ENCODE measurements around the gene MTFR1L. TPM values are rescaled to one million over a fixed set of nuclear protein-coding genes. Genes with fewer than 3 reads are reported as not detected.

MTFR1L gene
- total RNA-seq, 1 donor from 2014 or later = 76.8 TPM

GRCh38 chr1:25818569-25818968 lies 1.2 kb upstream of the MTFR1L start:
- peaks cover 34% of the 10 kb centered on the region for H3K4me1 Mint-ChIP-seq (ENCODE audit: unreplicated experiment)
- H3K9me3 Mint-ChIP-seq (ENCODE audit: unreplicated experiment) = no peaks in the 10 kb centered on the region
- peak overlapping the region; percentile 92 for H3K4me3 Mint-ChIP-seq (ENCODE audit: unreplicated experiment)
- H3K36me3 Mint-ChIP-seq (ENCODE audit: unreplicated experiment) = peaks cover 3% of the 10 kb centered on the region
- H3K27ac Mint-ChIP-seq (ENCODE audit: unreplicated experiment) = peak overlapping the region; percentile 95
- no peaks in the 10 kb centered on the region for H3K27me3 Mint-ChIP-seq (ENCODE audit: unreplicated experiment)
- TF ChIP-seq CTCF (IDR thresholded peaks at IDR 0.05) = no peak
- no peak for DNase-seq (ENCODE audit: extremely low spot score, unreplicated experiment)

GRCh38 chr1:25820247-25821111 lies 725 bp downstream of the MTFR1L start:
- no peak for TF ChIP-seq CTCF (IDR thresholded peaks at IDR 0.05)
- Mint-ChIP-seq H3K27ac (ENCODE audit: unreplicated experiment) (peak overlapping the region; percentile 95), H3K36me3 (ENCODE audit: unreplicated experiment) (peaks cover 3% of the 10 kb centered on the region), H3K4me1 (ENCODE audit: unreplicated experiment) (peaks cover 34% of the 10 kb centered on the region), H3K27me3 (ENCODE audit: unreplicated experiment) (no peaks in the 10 kb centered on the region), H3K4me3 (ENCODE audit: unreplicated experiment) (peak overlapping the region; percentile 92), H3K9me3 (ENCODE audit: unreplicated experiment) (no peaks in the 10 kb centered on the region)
- DNase-seq (ENCODE audit: extremely low spot score, unreplicated experiment) = no peak

- Mint-ChIP-seq H3K4me1 (ENCODE audit: unreplicated experiment) (peaks cover 34% of the 10 kb centered on the region), H3K27ac (ENCODE audit: unreplicated experiment) (peak overlapping the region; percentile 92), H3K27me3 (ENCODE audit: unreplicated experiment) (no peaks in the 10 kb centered on the region), H3K4me3 (ENCODE audit: unreplicated experiment) (peak overlapping the region; percentile 91), H3K36me3 (ENCODE audit: unreplicated experiment) (peaks cover 4% of the 10 kb centered on the region), H3K9me3 (ENCODE audit: unreplicated experiment) (no peaks in the 10 kb centered on the region)
- no peak for TF ChIP-seq CTCF (IDR thresholded peaks at IDR 0.05)
- no peak for DNase-seq (ENCODE audit: extremely low spot score, unreplicated experiment)
These were observed 1.3 kb downstream of the MTFR1L start for GRCh38 chr1:25821112-25821476.

GRCh38 chr1:25821630-25822091 lies 1.9 kb downstream of the MTFR1L start:
- DNase-seq (ENCODE audit: extremely low spot score, unreplicated experiment) = no peak
- Mint-ChIP-seq H3K27me3 (ENCODE audit: unreplicated experiment) (no peaks in the 10 kb centered on the region), H3K27ac (ENCODE audit: unreplicated experiment) (peak overlapping the region; percentile 92), H3K4me1 (ENCODE audit: unreplicated experiment) (peaks cover 34% of the 10 kb centered on the region), H3K9me3 (ENCODE audit: unreplicated experiment) (no peaks in the 10 kb centered on the region), H3K36me3 (ENCODE audit: unreplicated experiment) (peaks cover 4% of the 10 kb centered on the region), H3K4me3 (ENCODE audit: unreplicated experiment) (peak overlapping the region; percentile 91)
- no peak for TF ChIP-seq CTCF (IDR thresholded peaks at IDR 0.05)

- Mint-ChIP-seq H3K9me3 (ENCODE audit: unreplicated experiment) (no peaks in the 10 kb centered on the region), H3K27me3 (ENCODE audit: unreplicated experiment) (no peaks in the 10 kb centered on the region), H3K36me3 (ENCODE audit: unreplicated experiment) (peaks cover 29% of the 10 kb centered on the region), H3K4me3 (ENCODE audit: unreplicated experiment) (no peak overlapping the region), H3K4me1 (ENCODE audit: unreplicated experiment) (peaks cover 17% of the 10 kb centered on the region), H3K27ac (ENCODE audit: unreplicated experiment) (no peak overlapping the region)
- no peak for TF ChIP-seq CTCF (IDR thresholded peaks at IDR 0.05)
- no peak for DNase-seq (ENCODE audit: extremely low spot score, unreplicated experiment)
These were observed 5.9 kb downstream of the MTFR1L start for GRCh38 chr1:25825605-25826004.

Data from osteocyte (in vitro differentiated cells).